A172 (cell line): Measurements from ENCODE around the gene BPIFA2. TPM values are rescaled to one million over a fixed set of nuclear protein-coding genes. Genes with fewer than 3 reads are reported as not detected.

Experiments
- DNase-seq: peaks from one replicate; pipeline ENCODE4 v3.0.0-alpha.2; 2015; ENCODE audit warnings: low spot score
- total RNA-seq: library from RNA; depleted of rRNA; stranded (reverse); fragments of >200 nt; shearing (Covaris generic); gene quantifications from 2 replicates; pipeline ENCODE4 v1.2.3, GENCODE V29; 2014; rRNA removed

Gene BPIFA2
- total RNA-seq, 1 experiment from 2014 or later: not detected

DNA sequence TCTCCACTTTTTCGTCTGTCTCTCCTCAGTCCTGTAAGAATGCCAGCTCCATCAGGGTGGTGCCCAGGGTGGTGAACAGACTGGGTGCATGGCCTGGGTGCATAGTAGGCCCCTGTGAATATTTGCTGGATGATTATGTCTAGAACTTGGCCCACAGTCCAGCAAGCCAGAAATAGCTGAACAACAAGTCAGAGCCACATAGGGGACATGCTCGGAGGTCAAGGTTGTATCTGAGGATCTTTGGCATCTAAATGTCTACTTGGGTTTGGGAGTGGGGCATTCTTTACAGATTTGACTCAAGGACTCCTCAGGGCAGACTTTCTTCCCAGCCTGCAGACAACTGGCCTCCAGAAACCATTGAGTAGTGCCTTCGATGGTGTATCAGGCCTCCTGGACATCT lies 31.1 kb downstream of the BPIFA2 start:
- no peak for DNase-seq

GRCh38 chr20:33202451-33202850 lies 34.5 kb downstream of the BPIFA2 start:
- no peak for DNase-seq

- no peak for DNase-seq
Measured at GRCh38 chr20:33203444-33203843, 35.5 kb downstream of the BPIFA2 start.

- peak; percentile 85 for DNase-seq
Measured at GRCh38 chr20:33209789-33210188, 41.8 kb downstream of the BPIFA2 start.

- no peak for DNase-seq
Measured at GRCh38 chr20:33210371-33210770, 42.4 kb downstream of the BPIFA2 start.

DNA sequence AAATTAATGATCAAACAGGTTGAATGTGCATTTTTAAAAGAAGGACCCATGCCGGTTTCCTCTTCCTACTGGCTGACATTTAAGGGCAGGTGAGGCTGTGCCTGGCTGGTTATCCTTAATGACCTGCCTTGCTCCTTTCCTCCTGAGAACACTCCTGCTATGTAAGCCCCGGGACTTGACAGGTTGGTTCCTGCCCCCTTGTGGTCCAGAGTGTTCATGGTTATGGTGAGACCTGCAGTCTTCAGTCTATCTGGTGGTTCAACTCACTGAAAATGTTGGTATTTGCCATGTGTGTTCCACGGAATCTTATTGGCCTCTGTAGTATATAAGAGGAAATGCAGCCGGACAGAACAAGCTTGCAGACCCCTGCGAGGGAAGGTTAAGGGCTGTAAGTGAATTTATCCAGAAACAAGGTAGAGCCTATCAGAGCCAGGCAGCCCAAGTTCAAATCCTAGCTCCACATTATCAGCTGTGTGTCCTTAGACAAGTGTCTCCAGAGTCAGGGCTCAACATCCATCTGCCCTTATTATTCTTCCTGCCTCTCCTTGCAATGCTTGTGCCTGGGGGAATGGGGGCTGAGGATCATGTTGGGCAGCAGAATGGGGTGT lies 44.0 kb downstream of the BPIFA2 start:
- DNase-seq: peak; percentile 56

- DNase-seq: no peak
Measured at GRCh38 chr20:33217052-33217451, 49.1 kb downstream of the BPIFA2 start, which contains the start of gene BPIFA3. TSS of gene BPIFA3 (plus strand) at chr20:33217352. CDS start at chr20:33217537, 185 bp downstream.

- DNase-seq: no peak
Measured at GRCh38 chr20:33224399-33224798, 56.4 kb downstream of the BPIFA2 start.

GRCh38 chr20:33229843-33230242 lies 61.9 kb downstream of the BPIFA2 start:
- DNase-seq: no peak

Other genes starting within 250 kb of the BPIFA2 start
- not detected in 2 replicates for gene SUN5, start 163.7 kb upstream of the BPIFA2 start, total RNA-seq
- gene BPIFB2, start 160.5 kb upstream of the BPIFA2 start, total RNA-seq: not detected in 2 replicates
- not detected in 2 replicates for gene BPIFB6, start 136.5 kb upstream of the BPIFA2 start, total RNA-seq
- not detected in 2 replicates for gene BPIFB3, start 114.3 kb upstream of the BPIFA2 start, total RNA-seq
- gene BPIFB4, start 88.5 kb upstream of the BPIFA2 start, total RNA-seq: not detected in 2 replicates
- not detected in 2 replicates for gene BPIFA3, start 49.2 kb downstream of the BPIFA2 start, total RNA-seq
- not detected in 2 replicates for gene BPIFA1, start 67.8 kb downstream of the BPIFA2 start, total RNA-seq
- gene BPIFB1, start 115.1 kb downstream of the BPIFA2 start, total RNA-seq: not detected in 2 replicates
- 54.3 and 94.3 TPM in 2 replicates for gene CDK5RAP1, start 233.4 kb downstream of the BPIFA2 start, total RNA-seq